Mucosa of rectum (tissue), 2 donors: Measurements from ENCODE around the gene NATD1.

ENCODE experiments used
- H3K27ac ChIP-seq, 2 donors: one replicate each; pipeline ENCODE4 v1.7.0; 2013; ENCODE audit warnings: inconsistent platforms in 2 of 2, low read depth in 2 of 2, low read length in 2 of 2
- H3K27me3 ChIP-seq, 2 donors: one replicate each; pipeline ENCODE4 v1.7.0; 2013; ENCODE audit warnings: low read length in 2 of 2; ENCODE audit not compliant: control insufficient read depth in 2 of 2, insufficient read depth in 2 of 2
- H3K36me3 ChIP-seq, 2 donors: one replicate each; pipeline ENCODE4 v1.7.0; 2013; ENCODE audit warnings: low read length in 2 of 2; ENCODE audit not compliant: control insufficient read depth in 2 of 2, insufficient read depth in 2 of 2
- H3K4me1 ChIP-seq, 2 donors: one replicate each; pipeline ENCODE4 v1.7.0; 2013; ENCODE audit warnings: low read length in 2 of 2, mild to moderate bottlenecking in 1 of 2; ENCODE audit not compliant: control insufficient read depth in 2 of 2, insufficient read depth in 2 of 2
- H3K4me3 ChIP-seq, 2 donors: one replicate each; pipeline ENCODE4 v1.7.0; 2013; ENCODE audit warnings: low read length in 2 of 2
- H3K9ac ChIP-seq, 2 donors: one replicate each; pipeline ENCODE4 v1.7.0; 2013; ENCODE audit warnings: low read length in 2 of 2, low read depth in 1 of 2, mild to moderate bottlenecking in 1 of 2
- H3K9me3 ChIP-seq, 2 donors: one replicate each; pipeline ENCODE4 v1.7.0; 2013; ENCODE audit warnings: low read length in 2 of 2; ENCODE audit not compliant: control insufficient read depth in 2 of 2
- donor health status: healthy.
- donor health status: Normal muscosa, but diverticular disease.

Gene NATD1

DNA sequence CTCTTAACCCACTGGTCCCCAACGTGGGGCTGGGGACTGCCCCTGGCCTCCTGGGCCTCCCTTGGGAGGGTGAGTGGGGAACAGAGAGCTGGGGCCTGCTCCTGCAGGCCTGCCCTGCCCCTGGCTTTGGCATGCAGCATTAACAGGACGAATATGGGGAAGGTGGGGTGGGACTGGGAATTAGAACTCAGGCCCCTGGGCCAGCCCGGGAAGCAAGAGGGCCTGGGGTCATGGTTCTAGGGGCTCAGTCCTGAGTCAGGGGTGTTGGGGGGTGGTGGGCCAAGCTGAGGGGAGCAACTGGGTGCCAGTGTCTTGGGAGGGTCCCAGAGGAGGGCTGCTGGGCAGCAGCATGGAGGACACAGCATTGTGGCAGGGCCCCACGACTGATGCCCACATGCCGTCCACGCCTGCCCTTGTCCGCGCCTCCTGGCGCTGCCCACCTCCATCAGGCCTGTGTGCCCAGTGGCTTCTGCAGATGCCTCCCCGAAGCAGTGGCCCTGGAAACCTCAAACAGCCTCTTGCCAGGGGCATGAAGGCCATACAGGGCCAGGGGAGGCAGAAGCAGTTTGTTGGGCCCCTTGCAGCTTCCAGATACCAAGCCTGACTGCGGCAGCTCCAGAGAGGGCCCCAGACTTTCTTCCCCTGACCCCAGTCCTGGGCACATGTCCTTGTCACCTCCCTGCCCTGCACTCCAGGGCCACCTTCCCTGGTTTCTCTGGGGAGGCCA lies 36.1 kb upstream of the NATD1 start:
- Histone ChIP-seq H3K9me3 (no peaks in the 10 kb centered on the region), H3K27ac (peak overlapping the region in 1 of 2 donors; percentile 5), H3K4me3 (no peak overlapping the region), H3K36me3 (peaks cover 0 to 6% of the 10 kb centered on the region in 2 donors), H3K9ac (peak overlapping the region; percentile 32 to 90), H3K4me1 (peaks cover 29 to 40% of the 10 kb centered on the region in 2 donors), H3K27me3 (no peaks in the 10 kb centered on the region)

DNA sequence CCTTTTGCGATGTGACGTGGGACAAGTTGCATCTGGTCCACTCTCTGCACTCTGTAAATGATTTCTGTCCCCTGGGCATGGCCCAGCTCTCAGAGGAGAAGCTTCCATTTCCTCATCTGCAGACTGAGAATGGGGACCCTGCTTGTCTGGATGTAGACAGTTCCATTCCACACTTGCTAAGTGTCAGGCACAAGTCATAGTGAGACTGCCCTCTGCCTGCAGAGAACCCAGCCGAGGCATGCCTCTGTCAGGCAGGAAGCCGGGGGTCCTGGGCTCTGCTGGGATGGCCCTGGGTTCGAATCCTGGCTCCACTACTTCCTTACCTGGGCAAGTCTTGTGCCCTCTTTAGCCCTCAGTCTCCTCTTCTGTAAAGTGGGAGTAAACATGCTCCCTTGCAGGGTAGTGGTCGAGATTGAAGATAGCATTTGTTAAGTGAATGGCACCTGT lies 35.4 kb upstream of the NATD1 start:
- Histone ChIP-seq H3K9me3 (no peaks in the 10 kb centered on the region), H3K9ac (peak overlapping the region; percentile 90 to 95), H3K36me3 (peaks cover 0 to 6% of the 10 kb centered on the region in 2 donors), H3K27ac (peak overlapping the region; percentile 99 to 100), H3K4me3 (peak overlapping the region; percentile 70 to 87), H3K27me3 (no peaks in the 10 kb centered on the region), H3K4me1 (peaks cover 34 to 42% of the 10 kb centered on the region in 2 donors)

DNA sequence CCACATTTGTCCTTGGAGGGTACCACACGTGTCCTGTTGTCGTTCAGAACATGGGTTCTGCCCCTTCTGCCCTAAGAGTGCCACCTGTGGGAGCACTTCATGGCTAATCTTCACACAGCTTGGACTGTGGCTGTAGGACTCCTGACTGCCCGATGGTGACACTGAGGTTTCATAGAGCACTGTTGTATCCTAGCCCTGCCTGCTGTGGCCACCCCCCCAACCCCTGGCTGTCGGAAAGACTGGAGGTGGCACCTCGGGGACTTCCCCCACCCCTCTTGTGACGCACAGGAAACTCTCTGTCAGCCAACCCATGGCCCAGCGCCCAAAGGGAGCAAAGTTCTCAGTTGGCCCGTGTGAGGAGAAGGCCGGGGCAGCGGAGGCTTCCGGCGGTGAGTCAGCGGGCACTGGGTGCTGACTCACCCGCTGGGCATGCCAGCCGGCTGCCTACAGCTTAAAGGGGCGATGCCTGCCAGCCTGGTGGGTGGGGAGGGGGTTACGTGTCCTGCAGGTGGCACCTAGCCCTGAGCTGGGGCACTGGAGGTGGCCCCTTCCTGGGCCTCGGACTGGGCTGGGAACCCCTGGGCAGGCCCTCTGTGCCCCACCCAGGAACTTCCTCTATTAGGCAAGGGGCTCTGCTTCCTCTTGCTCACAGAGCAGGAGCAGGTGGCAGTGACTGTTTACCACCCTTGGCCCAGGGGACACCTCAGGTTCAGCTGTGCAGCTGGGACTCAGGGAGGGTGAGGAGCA lies 34.7 kb upstream of the NATD1 start:
- Histone ChIP-seq H3K9me3 (no peaks in the 10 kb centered on the region), H3K27ac (peak overlapping the region; percentile 99 to 100), H3K27me3 (no peaks in the 10 kb centered on the region), H3K4me3 (peak overlapping the region; percentile 87 to 95), H3K4me1 (peaks cover 37 to 45% of the 10 kb centered on the region in 2 donors), H3K36me3 (peaks cover 0 to 3% of the 10 kb centered on the region in 2 donors), H3K9ac (peak overlapping the region; percentile 90 to 95)

DNA sequence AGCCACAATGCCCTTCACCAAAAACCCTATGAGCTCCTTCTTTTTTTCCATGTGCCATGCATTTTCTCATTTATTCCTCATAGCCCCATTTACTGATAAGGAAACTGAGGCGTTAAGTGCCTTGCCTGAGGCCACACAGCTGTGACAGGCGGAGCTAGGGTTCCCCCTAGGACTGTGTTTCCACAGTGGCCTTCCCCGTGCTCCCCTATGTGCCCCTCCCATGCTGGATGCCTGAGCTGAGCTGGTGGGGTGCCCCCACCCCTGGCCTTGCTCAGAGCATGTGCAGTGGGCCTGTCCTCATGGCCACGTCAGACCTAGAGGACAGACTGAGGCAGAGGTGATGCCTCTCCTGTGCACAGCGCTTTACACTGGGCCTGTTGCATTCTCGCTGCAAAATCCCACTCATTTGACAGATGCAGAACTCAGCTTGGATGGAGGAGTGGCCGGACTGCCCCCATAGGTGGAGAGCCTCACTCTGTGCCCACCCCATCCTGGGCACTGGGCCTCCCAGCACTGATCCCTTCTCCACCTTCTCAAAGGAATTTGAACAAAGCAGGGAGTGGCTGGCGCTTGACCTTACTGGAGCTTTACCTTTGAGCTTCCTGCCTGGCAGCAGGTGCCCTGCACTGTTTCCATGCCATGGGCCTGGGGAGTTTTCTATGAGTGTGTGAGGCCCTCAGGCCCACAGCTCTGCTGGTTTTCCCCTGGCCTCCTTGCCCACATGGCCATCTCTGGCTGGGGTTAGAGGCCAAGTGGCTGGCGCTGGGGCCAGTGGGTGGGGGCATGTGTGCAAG lies 33.9 kb upstream of the NATD1 start:
- peaks cover 37 to 45% of the 10 kb centered on the region in 2 donors for H3K4me1 ChIP-seq
- no peaks in the 10 kb centered on the region for H3K36me3 ChIP-seq
- no peaks in the 10 kb centered on the region for H3K27me3 ChIP-seq
- H3K27ac ChIP-seq = peak overlapping the region; percentile 99 to 100
- no peaks in the 10 kb centered on the region for H3K9me3 ChIP-seq
- H3K9ac ChIP-seq = peak overlapping the region; percentile 90 to 95
- H3K4me3 ChIP-seq = peak overlapping the region; percentile 87 to 95

DNA sequence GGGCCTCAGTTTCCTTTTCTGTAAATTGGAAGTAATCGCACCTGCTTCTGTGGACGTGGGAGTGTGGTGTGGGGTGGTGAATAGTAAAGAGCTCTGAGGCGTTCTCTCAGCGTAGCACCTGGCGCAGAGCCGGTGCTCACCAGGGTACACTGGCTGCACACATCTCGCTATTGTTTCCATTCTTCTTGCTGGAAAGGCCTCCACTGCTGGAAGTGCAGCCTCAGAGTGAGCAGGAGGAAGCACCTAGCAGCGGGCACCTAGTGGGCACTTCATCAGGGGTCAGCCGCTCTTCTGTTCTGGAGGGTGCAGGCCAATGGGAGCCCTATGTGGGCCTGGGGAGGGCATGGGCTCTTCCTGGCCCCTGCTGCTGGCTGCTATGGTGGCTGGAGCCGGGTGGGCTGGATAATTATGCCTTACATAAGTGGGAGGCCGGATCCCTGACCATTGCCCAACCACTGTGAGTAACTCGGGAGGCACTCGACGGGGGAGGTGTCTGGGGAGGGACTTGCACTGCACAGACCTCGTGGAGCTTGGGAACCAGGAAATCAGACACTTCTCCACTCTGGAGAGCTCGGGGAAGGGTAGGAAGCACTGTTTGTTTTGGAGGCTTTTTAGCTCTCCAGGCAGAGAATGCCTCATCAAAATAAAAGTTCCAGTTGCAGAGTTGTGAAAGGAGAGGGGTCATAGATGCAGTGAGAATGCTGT lies 33.0 kb upstream of the NATD1 start:
- Histone ChIP-seq H3K27ac (peak overlapping the region; percentile 99 to 100), H3K36me3 (no peaks in the 10 kb centered on the region), H3K9me3 (no peaks in the 10 kb centered on the region), H3K4me1 (peaks cover 37 to 45% of the 10 kb centered on the region in 2 donors), H3K27me3 (no peaks in the 10 kb centered on the region), H3K9ac (peak overlapping the region; percentile 90 to 95), H3K4me3 (peak overlapping the region; percentile 87 to 95)

DNA sequence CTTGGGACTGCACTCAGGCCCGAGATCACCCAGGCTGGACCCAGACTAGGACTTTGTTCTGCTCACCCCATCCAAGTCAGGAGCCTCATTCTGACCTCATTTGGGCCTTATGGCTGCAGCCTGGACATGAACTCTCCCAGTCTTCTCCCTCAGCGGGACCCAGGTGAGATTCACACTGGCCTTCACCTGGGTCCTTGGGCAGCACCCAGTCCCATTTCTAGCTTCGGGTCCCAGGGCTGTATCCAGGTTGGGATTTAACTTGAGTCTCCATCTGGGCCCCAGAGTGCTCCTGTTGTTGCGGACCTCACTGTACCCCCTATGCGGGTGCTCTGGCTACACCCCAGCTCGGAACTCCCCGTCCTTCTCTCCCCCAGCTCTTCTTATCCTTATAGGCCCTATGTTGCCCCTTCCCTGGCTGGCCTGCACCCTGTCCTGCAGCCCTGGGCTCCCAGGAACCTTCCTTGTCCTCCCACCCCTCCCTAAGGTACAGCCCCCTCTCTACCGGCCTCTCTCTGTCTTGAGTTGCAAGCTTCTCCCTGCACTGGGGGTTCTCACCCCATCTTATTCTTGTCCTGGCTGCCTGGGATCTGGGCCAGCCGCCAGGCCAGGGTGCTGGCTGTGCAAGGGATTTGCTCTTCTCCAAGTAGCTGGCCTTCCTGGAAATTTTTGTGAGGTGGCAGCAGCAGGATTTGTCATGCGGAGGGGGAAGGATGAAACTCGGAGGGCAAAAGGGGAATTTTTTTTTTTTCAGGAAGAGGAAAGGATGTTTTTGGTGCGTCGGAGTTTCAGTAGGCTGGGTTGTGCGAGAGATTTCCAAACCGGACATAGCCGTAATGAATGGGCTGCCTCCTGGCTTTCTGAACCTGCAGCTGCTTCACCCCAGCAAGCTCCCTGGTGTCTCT lies 32.2 kb upstream of the NATD1 start:
- H3K9me3 ChIP-seq = no peaks in the 10 kb centered on the region
- peak overlapping the region; percentile 87 to 95 for H3K4me3 ChIP-seq
- H3K36me3 ChIP-seq = no peaks in the 10 kb centered on the region
- peak overlapping the region; percentile 90 to 95 for H3K9ac ChIP-seq
- H3K27ac ChIP-seq = peak overlapping the region; percentile 99 to 100
- H3K4me1 ChIP-seq = peaks cover 37 to 45% of the 10 kb centered on the region in 2 donors
- H3K27me3 ChIP-seq = no peaks in the 10 kb centered on the region

DNA sequence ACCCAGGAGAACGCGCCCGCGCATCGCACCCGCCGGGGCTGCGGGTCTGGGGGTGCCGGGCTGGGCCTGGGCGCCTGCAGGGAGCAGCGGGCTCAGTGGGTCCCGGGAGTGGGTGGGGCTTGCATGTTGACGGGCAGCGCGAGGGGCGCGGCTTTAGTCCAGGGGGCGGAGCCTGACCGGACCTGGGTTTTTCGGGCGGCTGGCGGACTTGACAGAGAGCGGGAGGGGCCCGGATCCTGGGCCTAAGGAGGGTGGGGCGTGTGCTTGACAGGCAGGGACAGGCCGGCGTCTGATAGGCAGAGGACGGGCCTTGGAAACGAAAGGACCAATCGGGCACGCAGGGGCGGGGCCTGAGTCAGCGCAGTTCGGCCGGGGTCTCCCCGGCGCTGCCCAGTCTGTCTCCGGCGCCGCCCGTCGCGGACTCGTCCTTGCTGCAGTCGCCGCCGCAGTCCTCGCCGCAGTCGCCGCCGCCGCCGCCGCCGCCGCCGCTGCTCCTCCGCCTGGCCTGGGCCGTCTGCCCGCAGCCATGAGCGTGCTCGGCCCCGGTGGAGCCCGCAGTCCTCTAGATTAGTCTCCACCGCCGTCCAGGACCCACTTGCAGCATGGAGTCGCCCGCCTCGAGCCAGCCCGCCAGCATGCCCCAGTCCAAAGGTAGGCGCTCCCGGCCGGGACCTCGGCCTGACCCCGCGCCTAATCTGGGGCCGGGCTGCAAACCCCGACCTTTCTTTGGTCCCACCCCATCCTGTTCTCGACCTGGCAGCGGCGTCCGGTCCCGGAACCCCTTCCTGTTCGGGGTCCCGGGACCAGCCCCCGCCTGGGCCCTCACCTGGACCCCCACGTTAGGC lies 31.3 kb upstream of the NATD1 start, which contains the start of gene MAP2K3:
Gene MAP2K3, plus strand, starts transcription at position 393 of the 845 bp plus-strand sequence. Its CDS starts 210 bp downstream, at position 603.
- H3K36me3 ChIP-seq = no peaks in the 10 kb centered on the region
- H3K9ac ChIP-seq = peak within 1 kb of the TSS; percentile 90 to 95
- no peaks in the 10 kb centered on the region for H3K27me3 ChIP-seq
- peak within 1 kb of the TSS; percentile 99 to 100 for H3K27ac ChIP-seq
- peaks cover 39 to 42% of the 10 kb centered on the region in 2 donors for H3K4me1 ChIP-seq
- H3K9me3 ChIP-seq = no peaks in the 10 kb centered on the region
- H3K4me3 ChIP-seq = peak within 1 kb of the TSS; percentile 87 to 95

DNA sequence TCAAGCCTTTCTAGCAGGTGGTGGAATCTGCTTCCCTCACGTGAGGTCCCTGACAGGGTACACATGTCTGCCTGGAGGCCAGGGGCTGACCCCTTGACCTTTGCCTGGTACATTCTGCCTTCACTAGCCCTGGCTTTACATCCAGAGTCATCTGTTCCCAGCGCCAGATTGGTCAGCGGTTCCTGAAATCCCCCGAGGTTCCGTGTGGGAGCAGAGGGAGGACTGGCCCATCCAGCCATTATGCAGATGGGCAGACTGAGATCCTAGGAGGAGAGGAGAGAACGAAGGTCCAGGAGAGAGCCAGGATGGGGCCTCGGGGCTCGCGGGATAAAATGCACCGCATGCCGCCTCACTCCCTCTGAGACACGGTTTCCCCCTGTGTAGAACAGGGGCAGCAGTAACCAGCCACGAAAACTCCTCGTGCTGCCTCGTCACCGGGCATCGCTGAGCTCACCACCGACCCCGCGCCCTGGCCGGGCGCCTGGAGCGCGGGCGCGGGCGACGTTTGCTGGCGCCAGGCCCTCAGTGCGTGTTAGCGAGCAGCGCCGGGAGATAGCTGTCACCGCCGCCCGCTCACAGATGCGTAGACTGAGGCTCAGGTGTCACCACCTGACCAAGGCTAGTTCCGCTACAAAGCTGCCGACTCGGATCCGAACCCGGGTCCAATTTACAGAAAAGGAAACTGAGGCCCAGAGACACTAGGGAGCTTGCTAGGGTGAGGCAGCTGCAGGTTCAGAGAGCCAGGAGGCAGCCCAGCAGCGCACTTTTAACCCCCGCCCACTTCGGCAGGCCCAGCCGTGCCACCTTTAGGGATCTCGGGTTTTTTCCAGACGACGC lies 30.5 kb upstream of the NATD1 start:
- Histone ChIP-seq H3K9ac (peak overlapping the region in 1 of 2 donors; percentile 66), H3K27ac (peak overlapping the region; percentile 17 to 52), H3K27me3 (no peaks in the 10 kb centered on the region), H3K4me3 (peak overlapping the region; percentile 78 to 87), H3K9me3 (no peaks in the 10 kb centered on the region), H3K36me3 (no peaks in the 10 kb centered on the region), H3K4me1 (peaks cover 37 to 38% of the 10 kb centered on the region in 2 donors)
